Mesendoderm (in vitro differentiated cells): ENCODE data around the gene BPIFB6.

Experiments used
- DNase-seq: peaks from one replicate; pipeline ENCODE4 v3.0.0; 2013
- H2AK5ac ChIP-seq: 2 replicates; pipeline ENCODE4 v1.6.1; 2013; ENCODE audit warnings: low read length, inconsistent platforms
- H2BK120ac ChIP-seq: 2 replicates; pipeline ENCODE4 v1.6.1; 2013; ENCODE audit warnings: low read depth, mild to moderate bottlenecking, low read length, moderate library complexity, mixed read lengths
- H2BK15ac ChIP-seq: replicated peaks from 2 replicates; pipeline ENCODE4 v1.6.1; 2013; ENCODE audit warnings: low read depth, mild to moderate bottlenecking, moderate library complexity
- H2BK5ac ChIP-seq: 2 replicates; pipeline ENCODE4 v1.6.1; 2013; ENCODE audit warnings: low read length, inconsistent platforms
- H3K18ac ChIP-seq: 2 replicates; pipeline ENCODE4 v1.6.1; 2013; ENCODE audit warnings: mild to moderate bottlenecking, low read length, mixed read lengths
- H3K23ac ChIP-seq: one replicate; pipeline ENCODE4 v1.6.1; 2013; ENCODE audit warnings: low read length
- H3K27ac ChIP-seq: 2 replicates; pipeline ENCODE4 v1.5.1; 2013; ENCODE audit warnings: low read depth, mild to moderate bottlenecking, inconsistent platforms, low read length, moderate library complexity
- H3K27me3 ChIP-seq: 2 replicates; pipeline ENCODE4 v1.6.1; 2013; ENCODE audit warnings: low read length, control low read depth, mild to moderate bottlenecking, inconsistent platforms; ENCODE audit not compliant: insufficient read depth, poor library complexity
- H3K36me3 ChIP-seq: 2 replicates; pipeline ENCODE4 v1.6.1; 2013; ENCODE audit warnings: low read length, inconsistent platforms; ENCODE audit not compliant: control insufficient read depth, insufficient read depth
- H3K4ac ChIP-seq: one replicate; pipeline ENCODE4 v1.6.1; 2013; ENCODE audit warnings: low read depth, mild to moderate bottlenecking, low read length, moderate library complexity
- H3K4me1 ChIP-seq: 2 replicates; pipeline ENCODE4 v1.6.1; 2013; ENCODE audit warnings: low read depth, low read length, inconsistent platforms; ENCODE audit not compliant: control insufficient read depth
- H3K4me2 ChIP-seq: 2 replicates; pipeline ENCODE4 v1.6.1; 2013; ENCODE audit warnings: low read length
- H3K4me3 ChIP-seq: 2 replicates; pipeline ENCODE4 v1.5.1; 2013; ENCODE audit warnings: mild to moderate bottlenecking, low read length
- H3K56ac ChIP-seq: one replicate; pipeline ENCODE4 v1.6.1; 2013; ENCODE audit warnings: low read length
- H3K79me1 ChIP-seq: 2 replicates; pipeline ENCODE4 v1.6.1; 2013; ENCODE audit warnings: low read length, inconsistent platforms
- H3K79me2 ChIP-seq: 2 replicates; pipeline ENCODE4 v1.6.1; 2013; ENCODE audit warnings: mild to moderate bottlenecking, low read length; ENCODE audit not compliant: control insufficient read depth, insufficient read depth
- H3K9ac ChIP-seq: 2 replicates; pipeline ENCODE4 v1.6.1; 2013; ENCODE audit warnings: low read length, inconsistent platforms
- H4K5ac ChIP-seq: one replicate; pipeline ENCODE4 v1.6.1; 2013; ENCODE audit warnings: low read length
- H4K8ac ChIP-seq: one replicate; pipeline ENCODE4 v1.6.1; 2013; ENCODE audit warnings: low read depth, mild to moderate bottlenecking, control low read depth, low read length, moderate library complexity
- WGBS: extraction: QIAGEN DNeasy Blood & Tissue Kit; methylation state at CpG from one replicate; pipeline ENCODE4 v1.1.7; 2013; ENCODE audit warnings: low lambda C conversion rate, missing lambda C conversion rate; ENCODE audit not compliant: insufficient coverage; ENCODE audit errors: extremely low coverage; 5-methylcytosine and 5-hydroxymethylcytosine counted together

Gene BPIFB6

DNA sequence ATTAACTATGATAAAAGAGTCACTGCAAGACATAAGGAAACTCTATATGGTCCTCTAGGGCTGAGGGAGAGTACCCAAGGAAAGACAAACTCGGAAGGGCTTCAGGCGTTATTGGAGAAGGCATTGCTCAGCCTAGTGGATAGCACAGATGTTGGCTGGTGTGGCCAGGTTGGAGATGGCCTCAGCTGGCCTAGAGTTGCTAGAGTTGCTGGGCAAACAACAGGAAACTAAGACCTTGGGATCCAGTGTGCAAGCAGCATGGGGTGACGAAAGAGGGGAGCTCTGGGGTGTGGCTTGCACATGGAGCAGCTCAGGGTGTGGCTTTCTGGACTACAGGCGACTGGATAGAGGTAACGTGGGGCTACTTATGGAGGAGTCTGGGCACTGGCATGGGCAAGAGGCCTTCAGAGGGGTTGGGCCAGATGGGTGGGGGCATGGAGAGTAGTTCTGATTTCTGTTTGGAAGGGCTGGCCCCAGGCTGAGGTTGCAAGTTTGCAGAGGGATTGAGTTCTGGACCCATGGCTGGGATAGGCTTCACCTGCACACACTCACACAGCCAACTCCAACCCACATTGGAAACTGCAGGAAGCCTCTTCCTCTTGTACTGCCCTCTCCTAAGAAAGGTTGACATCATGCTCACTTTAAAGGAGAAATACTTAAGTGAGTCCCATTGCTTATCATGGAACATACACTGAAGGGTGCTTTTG is 5.2 kb upstream of the BPIFB6 start:
- H3K4me1 ChIP-seq, result peaks cover 7% of the 10 kb centered on the region
- no peaks in the 10 kb centered on the region for H3K79me2 ChIP-seq
- no peak overlapping the region for H3K4ac ChIP-seq
- no peak overlapping the region for H4K5ac ChIP-seq
- H3K56ac ChIP-seq, result no peak overlapping the region
- no peak overlapping the region for H3K18ac ChIP-seq
- H3K79me1 ChIP-seq, result no peaks in the 10 kb centered on the region
- H2AK5ac ChIP-seq, result no peak overlapping the region
- H3K36me3 ChIP-seq, result no peaks in the 10 kb centered on the region
- DNase-seq, result no peak
- H4K8ac ChIP-seq, result no peak overlapping the region
- H3K4me2 ChIP-seq, result no peak overlapping the region
- WGBS, result no CpG with 5 or more reads among the region's 5 CpGs
- H2BK5ac ChIP-seq, result no peak overlapping the region
- H3K4me3 ChIP-seq, result no peak overlapping the region
- no peak overlapping the region for H3K23ac ChIP-seq
- no peak overlapping the region for H2BK120ac ChIP-seq
- H3K27ac ChIP-seq, result no peak overlapping the region
- no peaks in the 10 kb centered on the region for H3K27me3 ChIP-seq
- H3K9ac ChIP-seq, result no peak overlapping the region
- H2BK15ac ChIP-seq, result no peak overlapping the region

DNA sequence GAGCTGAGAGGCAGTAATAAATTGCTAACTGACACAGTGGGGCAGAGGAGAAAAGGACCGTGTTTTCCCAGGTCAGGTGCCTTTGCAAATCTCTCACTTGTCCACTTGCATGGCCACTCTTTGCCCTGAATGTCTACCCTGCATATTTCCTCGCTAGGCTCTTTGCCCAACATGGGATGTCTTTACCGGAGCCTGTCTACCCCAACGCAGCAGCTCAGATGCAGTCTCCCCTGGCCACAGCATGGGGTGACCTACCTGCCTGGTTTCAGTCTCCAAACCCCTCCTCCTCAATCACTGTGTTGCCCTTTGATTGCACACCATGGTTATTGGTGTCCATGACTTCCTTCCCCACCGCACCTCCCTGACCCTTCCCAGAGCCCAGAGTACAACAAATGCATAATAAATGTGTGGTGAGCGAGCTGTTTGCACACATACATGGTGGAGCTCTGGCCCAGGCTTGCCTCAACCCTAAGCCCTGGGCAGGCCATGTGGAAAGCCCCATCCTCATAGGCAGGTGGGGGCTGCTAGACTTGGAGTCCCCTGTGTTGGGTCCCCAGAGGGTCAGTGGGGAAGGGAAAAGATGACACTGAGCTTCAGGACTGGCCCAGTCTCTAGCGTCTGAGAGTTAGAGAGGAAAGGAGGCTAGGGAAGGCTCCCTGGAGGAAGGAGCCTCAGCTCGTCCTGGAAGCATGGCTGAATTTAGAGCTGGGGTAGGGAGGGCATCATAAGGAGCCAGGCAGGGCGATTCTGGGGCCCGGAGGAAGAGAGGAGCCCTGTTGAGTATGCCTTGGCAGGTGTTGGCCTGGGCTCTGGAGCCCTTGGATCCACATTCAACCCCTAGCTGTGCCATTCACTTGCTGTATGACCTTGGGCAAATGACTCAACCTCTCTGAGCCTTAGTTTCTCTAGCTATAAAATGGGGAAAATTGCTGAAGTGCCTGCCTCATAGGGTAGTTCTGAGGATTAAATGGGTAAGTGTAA is 4.4 kb upstream of the BPIFB6 start:
- Histone ChIP-seq H3K79me1 (no peaks in the 10 kb centered on the region), H3K27me3 (no peaks in the 10 kb centered on the region), H3K4me3 (no peak overlapping the region), H3K36me3 (no peaks in the 10 kb centered on the region), H2BK15ac (no peak overlapping the region), H3K27ac (no peak overlapping the region), H3K9ac (no peak overlapping the region), H3K23ac (no peak overlapping the region), H3K4ac (no peak overlapping the region), H3K56ac (no peak overlapping the region), H4K8ac (no peak overlapping the region), H2BK5ac (no peak overlapping the region), H2AK5ac (no peak overlapping the region), H3K4me1 (peaks cover 7% of the 10 kb centered on the region), H2BK120ac (no peak overlapping the region), H3K4me2 (no peak overlapping the region), H4K5ac (no peak overlapping the region), H3K79me2 (no peaks in the 10 kb centered on the region), H3K18ac (no peak overlapping the region)
- no peak for DNase-seq
- WGBS, result no CpG with 5 or more reads among the region's 10 CpGs

DNA sequence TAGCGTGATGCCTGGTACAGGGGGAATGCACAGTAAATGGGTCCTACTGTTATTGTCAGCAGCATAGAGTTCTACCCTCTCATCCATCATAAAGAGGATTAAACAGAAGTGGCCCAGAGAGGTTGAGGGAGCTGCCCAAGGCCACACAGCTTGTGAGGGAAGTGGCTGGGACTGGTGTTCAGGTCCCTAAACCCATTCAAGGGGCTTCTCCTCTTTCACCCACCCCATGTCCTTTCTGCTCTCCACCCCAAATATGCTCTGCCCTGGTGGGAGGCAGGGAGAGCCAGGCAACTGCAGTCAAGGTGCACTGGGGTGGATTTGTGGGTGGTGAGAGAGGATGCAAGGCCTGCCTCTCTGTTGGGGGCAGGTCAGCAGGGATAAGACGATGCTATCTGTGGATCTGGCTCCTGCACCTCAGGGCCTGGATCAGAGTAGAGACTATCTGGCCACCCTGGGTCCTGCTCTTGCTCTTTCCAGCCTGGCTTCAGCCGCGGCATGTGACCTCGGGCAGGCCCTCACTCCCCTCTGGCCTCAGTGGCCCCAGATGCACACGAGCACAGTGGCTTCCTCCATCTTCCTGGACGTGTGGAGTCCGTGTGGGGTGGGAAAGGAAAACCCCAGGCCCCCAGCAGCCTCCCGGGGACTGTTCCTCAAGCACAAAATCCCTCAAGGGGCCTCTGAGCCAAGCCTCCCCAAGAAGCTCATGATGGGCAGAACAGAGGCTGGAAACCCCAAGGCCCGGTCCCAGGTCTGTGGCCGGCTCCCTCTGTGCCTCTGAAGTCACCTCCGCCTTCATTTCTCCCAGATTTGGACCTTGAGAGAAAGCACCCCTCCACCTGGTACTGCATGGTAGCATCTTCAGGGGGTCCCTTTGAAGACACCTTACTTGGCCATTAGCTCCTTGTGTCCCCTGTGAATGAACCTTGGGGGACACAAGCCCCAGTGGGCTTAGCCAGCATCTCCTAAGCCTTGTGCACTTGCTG is 3.4 kb upstream of the BPIFB6 start:
- Histone ChIP-seq H3K27ac (no peak overlapping the region), H2BK15ac (no peak overlapping the region)

DNA sequence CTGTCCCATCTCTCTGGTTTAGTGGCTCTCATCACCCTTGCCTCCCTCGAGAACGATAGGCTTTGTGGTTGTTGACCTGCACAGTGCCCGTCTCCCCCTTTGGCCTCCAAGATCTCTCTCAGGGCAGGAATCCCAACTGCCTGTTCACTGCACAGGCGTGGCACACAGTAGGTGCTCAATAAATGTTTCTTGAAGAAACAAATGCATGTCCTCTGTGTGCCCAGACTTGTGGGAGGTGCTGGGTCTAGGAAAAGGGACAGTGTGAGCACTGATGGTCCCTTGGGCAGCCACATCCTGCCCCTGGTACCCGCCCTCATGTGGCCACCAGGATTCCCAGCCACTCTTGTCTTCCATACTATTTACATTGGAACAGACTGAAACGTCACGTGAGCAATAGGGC is 2.6 kb upstream of the BPIFB6 start:
- H3K36me3 ChIP-seq, result no peaks in the 10 kb centered on the region
- H3K56ac ChIP-seq, result no peak overlapping the region
- H2BK120ac ChIP-seq, result no peak overlapping the region
- no peak overlapping the region for H4K5ac ChIP-seq
- H3K27ac ChIP-seq, result no peak overlapping the region
- no peaks in the 10 kb centered on the region for H3K79me1 ChIP-seq
- H3K4ac ChIP-seq, result no peak overlapping the region
- no peak overlapping the region for H3K9ac ChIP-seq
- no peak overlapping the region for H2BK15ac ChIP-seq
- H3K23ac ChIP-seq, result no peak overlapping the region
- H3K4me3 ChIP-seq, result no peak overlapping the region
- H2BK5ac ChIP-seq, result no peak overlapping the region
- no peak overlapping the region for H3K4me2 ChIP-seq
- no peaks in the 10 kb centered on the region for H3K27me3 ChIP-seq
- no peaks in the 10 kb centered on the region for H3K79me2 ChIP-seq
- no peak overlapping the region for H4K8ac ChIP-seq
- no CpG with 5 or more reads among the region's 7 CpGs for WGBS
- DNase-seq, result no peak
- no peak overlapping the region for H2AK5ac ChIP-seq
- H3K18ac ChIP-seq, result no peak overlapping the region
- peaks cover 3% of the 10 kb centered on the region for H3K4me1 ChIP-seq

More for the DNA sequence above, 3.4 kb upstream of the BPIFB6 start:
- no peak overlapping the region for H3K56ac ChIP-seq
- H2AK5ac ChIP-seq, result no peak overlapping the region
- H3K18ac ChIP-seq, result no peak overlapping the region
- no peak overlapping the region for H3K4me2 ChIP-seq
- no peak overlapping the region for H4K5ac ChIP-seq
- H3K79me2 ChIP-seq, result no peaks in the 10 kb centered on the region
- no peaks in the 10 kb centered on the region for H3K79me1 ChIP-seq
- H3K4me1 ChIP-seq, result peaks cover 7% of the 10 kb centered on the region
- no peak overlapping the region for H2BK120ac ChIP-seq
- no peak overlapping the region for H3K9ac ChIP-seq
- no peak overlapping the region for H3K23ac ChIP-seq
- no peak overlapping the region for H3K4me3 ChIP-seq
- H3K36me3 ChIP-seq, result no peaks in the 10 kb centered on the region
- no peak overlapping the region for H2BK5ac ChIP-seq
- H4K8ac ChIP-seq, result no peak overlapping the region
- no CpG with 5 or more reads among the region's 12 CpGs for WGBS
- DNase-seq, result no peak
- H3K27me3 ChIP-seq, result no peaks in the 10 kb centered on the region
- H3K4ac ChIP-seq, result no peak overlapping the region

DNA sequence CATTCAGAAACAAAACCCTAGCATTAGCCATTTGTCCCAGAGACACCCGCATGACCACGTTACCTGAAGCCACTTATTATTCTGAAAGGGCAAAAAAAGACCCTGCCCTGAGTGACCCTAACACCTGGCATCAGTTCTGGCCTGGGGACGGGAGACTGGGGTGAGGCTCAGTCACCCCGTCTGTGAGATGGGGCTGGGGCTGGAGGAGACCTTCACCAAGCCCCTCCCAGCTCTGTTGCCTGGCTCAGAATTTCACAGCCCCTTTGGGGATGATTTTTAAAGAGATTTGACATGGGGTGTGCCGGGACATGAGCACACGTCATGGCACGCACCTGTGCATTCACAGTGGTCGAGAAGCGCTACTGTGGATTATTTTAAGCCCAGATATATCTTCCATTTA is 1.4 kb upstream of the BPIFB6 start:
- H2BK120ac ChIP-seq, result no peak overlapping the region

More for the DNA sequence above, 1.4 kb upstream of the BPIFB6 start:
- no peak overlapping the region for H2BK15ac ChIP-seq
- no peaks in the 10 kb centered on the region for H3K79me2 ChIP-seq
- H2BK5ac ChIP-seq, result no peak overlapping the region
- H3K27me3 ChIP-seq, result no peaks in the 10 kb centered on the region
- no peaks in the 10 kb centered on the region for H3K79me1 ChIP-seq
- no peak overlapping the region for H3K27ac ChIP-seq
- H3K4me1 ChIP-seq, result no peaks in the 10 kb centered on the region
- H3K23ac ChIP-seq, result no peak overlapping the region
- H3K56ac ChIP-seq, result no peak overlapping the region
- no CpG with 5 or more reads among the region's 9 CpGs for WGBS
- no peak overlapping the region for H2AK5ac ChIP-seq
- H3K4ac ChIP-seq, result no peak overlapping the region
- H3K36me3 ChIP-seq, result no peaks in the 10 kb centered on the region
- H3K9ac ChIP-seq, result no peak overlapping the region
- no peak overlapping the region for H3K4me2 ChIP-seq
- no peak overlapping the region for H4K8ac ChIP-seq
- no peak overlapping the region for H3K18ac ChIP-seq
- no peak overlapping the region for H4K5ac ChIP-seq
- DNase-seq, result no peak
- H3K4me3 ChIP-seq, result no peak overlapping the region
